Esophagus squamous epithelium (tissue), 5 donors: Measurements from ENCODE around the gene PRR3. TPM values are rescaled to one million over a fixed set of nuclear protein-coding genes. Genes with fewer than 3 reads are reported as not detected.

Source experiments
- DNase-seq: peaks from one replicate; lab custom pipeline; 2025; lab: John Stamatoyannopoulos, UW
- H3K27ac ChIP-seq, 4 donors: fragments of 200-600 bp; sonication (generic); one replicate each; pipeline ENCODE4 v1.5.1; 2016 to 2019; ENCODE audit warnings: mild to moderate bottlenecking in 1 of 4
- H3K27me3 ChIP-seq, 4 donors: fragments of 200-600 bp; sonication (generic); 1 replicate in 3 of 4; 2 replicates in 1 of 4; pipeline versions ENCODE4 v1.5.1 to v1.6.0; 2017 to 2021; ENCODE audit warnings: antibody characterized with exemption in 1 of 4
- H3K36me3 ChIP-seq, 3 donors: fragments of 200-600 bp; sonication (generic); one replicate each; pipeline ENCODE4 v1.5.1; 2016 to 2019
- H3K4me1 ChIP-seq, 3 donors: fragments of 200-600 bp; sonication (generic); one replicate each; pipeline ENCODE4 v1.5.1; 2017 to 2019
- H3K4me3 ChIP-seq, 4 donors: fragments of 200-600 bp; sonication (generic); 1 replicate in 3 of 4; 2 replicates in 1 of 4; pipeline ENCODE4 v1.5.1; 2016 to 2019; ENCODE audit warnings: mild to moderate bottlenecking in 2 of 4, moderate library complexity in 1 of 4
- H3K9me3 ChIP-seq, 3 donors: fragments of 200-600 bp; sonication (generic); one replicate each; pipeline ENCODE4 v1.5.1; 2016 to 2019
- CTCF ChIP-seq, 6 experiments: fragments of 450-650 bp in 4 of 6; fragments of 200-600 bp in 2 of 6; sonication (generic) in 2 of 6; IDR thresholded peaks; one replicate each; pipeline ENCODE4 v1.5.1; 2016 to 2019; ENCODE audit warnings: antibody characterized with exemption in 6 of 6, mild to moderate bottlenecking in 4 of 6, moderate library complexity in 4 of 6
- POLR2A ChIP-seq, 4 donors: fragments of 450-650 bp; IDR thresholded peaks; one replicate each; pipeline ENCODE4 v1.6.1; 2017; ENCODE audit warnings: antibody characterized with exemption in 4 of 4, mild to moderate bottlenecking in 4 of 4, moderate library complexity in 3 of 4
- WGBS, 2 donors: methylation state at CpG; one replicate each; pipeline ENCODE4 v1.1.5; 2018; 5-methylcytosine and 5-hydroxymethylcytosine counted together
- intact Hi-C: fragments of 100-400 bp; cut with DNase I; formaldehyde crosslinking; loops from one replicate; pipeline ENCODE4 v1.15.0; 2022
- total RNA-seq, 4 donors: library from RNA; depleted of rRNA; stranded (reverse); fragments of >200 nt; gene quantifications; one replicate each; pipeline ENCODE4 v1.1.0, GENCODE V29; 2016
- donor health status: DM: yes; HTN: yes; CAD: no.

PRR3 gene
- total RNA-seq, 4 donors from 2014 or later: 3.2 to 11.6 (median 5.8) TPM

GRCh38 chr6:30537931-30538330, 19.2 kb upstream of the PRR3 start:
- intact Hi-C loops: no loop called here
- no peak for TF ChIP-seq CTCF (IDR thresholded peaks at IDR 0.05)
- TF ChIP-seq POLR2A (IDR thresholded peaks at IDR 0.05): no peak

GRCh38 chr6:30541515-30542403, 15.3 kb upstream of the PRR3 start:
- WGBS, 2 donors: 10 to 11% methylated on average over 23 of the region's 23 CpGs
- peaks cover 0 to 15% (median 0%) of the 10 kb centered on the region in 3 donors for H3K36me3 ChIP-seq
- intact Hi-C loops: loop anchor here (10.0 kb wide), 1 partner anchor 53 kb away; no protein-coding TSS in a partner anchor
- H3K27ac ChIP-seq: peak overlapping the region in 2 of 4 donors; percentile 45 to 53
- DNase-seq: no peak
- no peaks in the 10 kb centered on the region for H3K27me3 ChIP-seq
- peak overlapping the region in 3 of 4 donors; percentile 33 to 50 (median 34) for H3K4me3 ChIP-seq
- TF ChIP-seq CTCF (IDR thresholded peaks at IDR 0.05) (peak; percentile 93 to 98 (median 97)), POLR2A (IDR thresholded peaks at IDR 0.05) (no peak)
- peaks cover 3 to 23% (median 5%) of the 10 kb centered on the region in 3 donors for H3K4me1 ChIP-seq
- H3K9me3 ChIP-seq: no peaks in the 10 kb centered on the region

More at GRCh38 chr6:30537931-30538330, 19.2 kb upstream of the PRR3 start:
- no peaks in the 10 kb centered on the region for H3K27me3 ChIP-seq
- H3K27ac ChIP-seq: no peak overlapping the region
- H3K4me1 ChIP-seq: peaks cover 0 to 16% (median 5%) of the 10 kb centered on the region in 3 donors
- H3K36me3 ChIP-seq: no peaks in the 10 kb centered on the region
- DNase-seq: no peak
- no peak overlapping the region for H3K4me3 ChIP-seq
- 82 to 86% methylated on average over 3 of the region's 3 CpGs for WGBS, 2 donors
- no peaks in the 10 kb centered on the region for H3K9me3 ChIP-seq

GRCh38 chr6:30542404-30542725, 14.7 kb upstream of the PRR3 start:
- 17 to 48% methylated on average over 4 of the region's 4 CpGs for WGBS, 2 donors
- intact Hi-C loops: loop anchor here (10.0 kb wide), 1 partner anchor 52 kb away; no protein-coding TSS in a partner anchor
- no peak for DNase-seq
- Histone ChIP-seq H3K9me3 (no peaks in the 10 kb centered on the region), H3K27ac (peak overlapping the region; percentile 9 to 47 (median 40)), H3K4me1 (peaks cover 3 to 23% (median 5%) of the 10 kb centered on the region in 3 donors), H3K4me3 (peak overlapping the region in 2 of 4 donors; percentile 33 to 50), H3K27me3 (no peaks in the 10 kb centered on the region), H3K36me3 (peaks cover 0 to 21% (median 0%) of the 10 kb centered on the region in 3 donors)
- TF ChIP-seq POLR2A (IDR thresholded peaks at IDR 0.05) (no peak), CTCF (IDR thresholded peaks at IDR 0.05) (no peak)

- 55 to 83% methylated on average over 1 of the region's 1 CpG for WGBS, 2 donors
- no peak for TF ChIP-seq CTCF (IDR thresholded peaks at IDR 0.05)
- TF ChIP-seq POLR2A (IDR thresholded peaks at IDR 0.05): no peak
- intact Hi-C loops: loop anchor here (10.0 kb wide), 1 partner anchor 52 kb away; no protein-coding TSS in a partner anchor
- H3K27ac ChIP-seq: peak overlapping the region; percentile 9 to 47 (median 40)
- H3K27me3 ChIP-seq: no peaks in the 10 kb centered on the region
- peaks cover 3 to 23% (median 5%) of the 10 kb centered on the region in 3 donors for H3K4me1 ChIP-seq
- peaks cover 0 to 26% (median under 1%) of the 10 kb centered on the region in 3 donors for H3K36me3 ChIP-seq
- H3K4me3 ChIP-seq: no peak overlapping the region
- no peak for DNase-seq
- no peaks in the 10 kb centered on the region for H3K9me3 ChIP-seq
Measured at GRCh38 chr6:30542915-30543314, 14.2 kb upstream of the PRR3 start.

- Histone ChIP-seq H3K27ac (no peak overlapping the region), H3K9me3 (no peaks in the 10 kb centered on the region), H3K4me1 (peaks cover 3 to 23% (median 5%) of the 10 kb centered on the region in 3 donors), H3K36me3 (peaks cover 0 to 35% (median 8%) of the 10 kb centered on the region in 3 donors), H3K4me3 (no peak overlapping the region), H3K27me3 (no peaks in the 10 kb centered on the region)
- TF ChIP-seq CTCF (IDR thresholded peaks at IDR 0.05): no peak
- no peak for TF ChIP-seq POLR2A (IDR thresholded peaks at IDR 0.05)
- intact Hi-C loops: loop anchor here (10.0 kb wide), 1 partner anchor 51 kb away; no protein-coding TSS in a partner anchor
- 91 to 92% methylated on average over 3 of the region's 3 CpGs for WGBS, 2 donors
- no peak for DNase-seq
Measured at GRCh38 chr6:30543821-30544220, 13.3 kb upstream of the PRR3 start.
